OCI-LY3 (cell line): ENCODE results near the gene PDGFC.
A peak's percentile ranks its signal among the peaks of the same experiment; 100 is the strongest.

Experiments
- H2AFZ ChIP-seq: fragments of 200-600, 300-600 bp; shearing (Covaris generic); 2 replicates; pipeline ENCODE4 v1.6.0; 2014; ENCODE audit warnings: antibody characterized with exemption, low read depth, low read length
- H3K27ac ChIP-seq: fragments of 200-600, 300-600 bp; sonication (generic); 2 replicates; pipeline ENCODE4 v1.5.1; 2014; ENCODE audit warnings: mild to moderate bottlenecking, low read length, moderate library complexity, mixed read lengths
- H3K27me3 ChIP-seq: fragments of 200-600, 300-600 bp; sonication (generic); 2 replicates; pipeline ENCODE4 v1.6.1; 2014; ENCODE audit warnings: low read depth, low read length, mixed read lengths
- H3K36me3 ChIP-seq: fragments of 200-600, 300-600 bp; sonication (generic); replicated peaks from 2 replicates; pipeline ENCODE3; 2014; ENCODE audit warnings: low read depth, low read length, mixed read lengths
- H3K4me1 ChIP-seq: fragments of 300-600, 200-600 bp; sonication (generic); 2 replicates; pipeline ENCODE4 v1.6.1; 2014; ENCODE audit warnings: low read length, mixed read lengths
- H3K4me2 ChIP-seq: fragments of 200-600, 300-600 bp; sonication (generic); 2 replicates; pipeline ENCODE4 v1.6.1; 2014; ENCODE audit warnings: low read length, mixed read lengths
- H3K4me3 ChIP-seq: fragments of 300-600, 200-600 bp; sonication (generic); 2 replicates; pipeline ENCODE4 v1.5.1; 2014; ENCODE audit warnings: antibody characterized with exemption, mild to moderate bottlenecking, low read length, moderate library complexity
- H3K79me2 ChIP-seq: fragments of 300-600, 200-600 bp; shearing (Covaris generic); 2 replicates; pipeline ENCODE4 v1.6.1; 2014; ENCODE audit warnings: mild to moderate bottlenecking, low read length, mixed read lengths
- H3K9ac ChIP-seq: fragments of 300-600, 200-600 bp; shearing (Covaris generic); 2 replicates; pipeline ENCODE4 v1.6.0; 2014; ENCODE audit warnings: mild to moderate bottlenecking, low read length, moderate library complexity
- H3K9me3 ChIP-seq: fragments of 200-600, 300-600 bp; shearing (Covaris generic); 2 replicates; pipeline ENCODE4 v1.6.1; 2014; ENCODE audit warnings: low read length, mixed read lengths; ENCODE audit not compliant: insufficient read depth
- H4K20me1 ChIP-seq: fragments of 200-600, 300-600 bp; sonication (generic); 2 replicates; pipeline ENCODE4 v1.6.1; 2016; ENCODE audit warnings: low read length, mixed read lengths; ENCODE audit not compliant: insufficient read depth
- CTCF ChIP-seq: fragments of 200-600, 300-600 bp; sonication (generic); IDR thresholded peaks from 2 replicates; pipeline ENCODE4 v1.5.1; 2014; ENCODE audit warnings: antibody characterized with exemption, low read length, low read depth
- EZH2phosphoT487 ChIP-seq: fragments of 200-600 bp; shearing (Covaris generic); IDR thresholded peaks from 2 replicates; pipeline ENCODE4 v1.6.1; 2018; ENCODE audit warnings: antibody characterized with exemption, mixed run types, low read depth

The PDGFC gene

DNA sequence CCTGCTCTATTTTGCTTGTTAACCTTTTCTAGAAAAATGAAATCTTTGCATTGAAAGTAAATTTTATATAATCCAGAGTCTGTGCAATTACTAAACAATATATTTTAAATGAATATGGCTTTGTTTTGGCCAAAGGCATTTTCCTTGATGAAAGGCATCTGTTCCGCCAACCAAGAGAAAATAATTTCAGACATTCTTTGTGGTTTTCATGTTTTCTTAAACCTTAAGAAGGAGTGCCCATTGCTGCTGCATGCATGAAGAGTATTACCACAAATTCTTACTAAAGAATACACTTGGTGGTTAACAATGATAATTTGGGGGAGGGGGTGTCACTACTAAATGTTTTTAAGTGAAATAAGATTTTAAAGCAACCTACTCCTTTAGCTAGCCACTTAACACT, 2.7 kb upstream of the PDGFC start:
- no peaks in the 10 kb centered on the region for H3K79me2 ChIP-seq
- peaks cover 9% of the 10 kb centered on the region for H3K4me1 ChIP-seq
- H4K20me1 ChIP-seq: no peaks in the 10 kb centered on the region
- H2AFZ ChIP-seq: no peak overlapping the region
- H3K4me3 ChIP-seq: no peak overlapping the region
- TF ChIP-seq CTCF (no peak), EZH2phosphoT487 (no peak)
- no peaks in the 10 kb centered on the region for H3K9me3 ChIP-seq
- no peak overlapping the region for H3K4me2 ChIP-seq
- no peak overlapping the region for H3K27ac ChIP-seq
- no peaks in the 10 kb centered on the region for H3K36me3 ChIP-seq
- no peaks in the 10 kb centered on the region for H3K27me3 ChIP-seq
- H3K9ac ChIP-seq: no peak overlapping the region

DNA sequence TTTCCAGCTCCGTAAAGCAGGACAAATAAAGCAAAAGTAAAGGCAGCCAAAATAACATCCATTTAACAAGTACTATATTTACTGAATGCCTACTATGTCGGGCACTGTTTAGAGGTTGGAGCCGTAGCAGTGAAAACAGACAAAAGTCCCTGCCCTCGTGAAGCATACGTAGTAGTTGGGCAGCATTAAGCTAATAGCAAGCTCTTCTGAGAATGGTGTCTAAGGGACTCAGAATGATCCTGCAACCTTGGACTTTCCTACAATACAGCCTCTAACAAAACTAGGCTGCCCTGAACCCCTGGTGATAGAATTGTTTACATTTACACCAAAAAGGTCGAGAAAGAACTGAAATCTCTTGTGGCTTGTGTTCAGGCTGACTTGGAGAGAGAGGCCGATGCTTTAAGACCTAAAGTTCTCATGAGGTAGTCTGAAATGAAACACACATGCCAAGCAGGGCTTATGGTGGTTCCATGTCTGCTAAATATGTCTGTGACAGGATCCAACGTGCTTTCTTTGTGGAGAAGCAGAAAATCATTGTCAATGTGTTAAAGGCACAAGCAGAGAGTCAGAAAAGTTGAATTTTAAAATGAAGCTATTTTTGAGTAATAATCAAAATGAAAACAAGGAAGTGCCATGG, 898 bp upstream of the PDGFC start:
- Histone ChIP-seq H3K9me3 (no peaks in the 10 kb centered on the region), H3K9ac (no peak overlapping the region), H3K27ac (no peak overlapping the region), H3K27me3 (no peaks in the 10 kb centered on the region), H3K4me1 (peaks cover 17% of the 10 kb centered on the region), H3K36me3 (peaks cover 1% of the 10 kb centered on the region), H3K4me2 (peak overlapping the region; percentile 21), H4K20me1 (no peaks in the 10 kb centered on the region), H3K79me2 (no peaks in the 10 kb centered on the region), H3K4me3 (no peak overlapping the region), H2AFZ (peak overlapping the region; percentile 57)
- no peak for TF ChIP-seq CTCF
- TF ChIP-seq EZH2phosphoT487: no peak

- H3K4me3 ChIP-seq: no peak overlapping the region
- H3K4me1 ChIP-seq: peaks cover 17% of the 10 kb centered on the region
- no peaks in the 10 kb centered on the region for H3K9me3 ChIP-seq
- H3K27me3 ChIP-seq: no peaks in the 10 kb centered on the region
- no peak overlapping the region for H3K9ac ChIP-seq
- H3K4me2 ChIP-seq: no peak overlapping the region
- H3K36me3 ChIP-seq: peaks cover 3% of the 10 kb centered on the region
- no peaks in the 10 kb centered on the region for H3K79me2 ChIP-seq
- no peak overlapping the region for H2AFZ ChIP-seq
- TF ChIP-seq EZH2phosphoT487 (no peak), CTCF (no peak)
- no peaks in the 10 kb centered on the region for H4K20me1 ChIP-seq
- no peak overlapping the region for H3K27ac ChIP-seq
Measured at GRCh38 chr4:156971165-156971675, 379 bp downstream of the PDGFC start.

DNA sequence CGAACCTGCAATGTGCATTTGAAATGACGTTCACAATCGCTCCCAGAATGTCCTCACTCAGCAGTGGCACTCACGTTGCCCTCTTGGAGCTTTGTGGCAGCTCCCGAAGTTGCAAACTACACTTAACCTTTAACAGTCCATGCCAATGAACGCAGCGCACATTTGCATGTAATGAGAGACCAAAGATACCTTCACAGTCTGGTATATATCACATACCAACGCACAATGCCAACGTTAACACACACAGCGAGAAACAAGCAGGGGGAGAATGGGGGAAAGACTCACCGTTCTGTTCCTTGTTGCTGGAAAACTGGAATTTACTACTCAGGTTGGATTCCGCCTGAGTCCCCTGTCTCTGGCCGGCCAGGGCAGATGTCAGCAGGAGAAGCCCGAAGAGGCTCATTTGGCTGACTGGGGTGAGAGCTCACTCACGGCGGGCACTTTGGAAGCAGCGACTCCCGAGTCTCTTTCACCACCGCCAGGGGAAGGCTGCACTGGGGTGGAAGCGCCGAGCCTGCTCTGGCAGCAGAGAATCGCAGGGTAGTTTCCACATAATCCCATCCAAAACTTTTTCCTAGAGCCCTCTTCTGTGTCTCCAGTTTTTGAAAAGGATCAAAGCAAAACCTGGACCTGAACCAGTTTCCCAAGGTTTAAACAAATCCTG, 966 bp downstream of the PDGFC start:
- H2AFZ ChIP-seq: no peak overlapping the region
- peaks cover 17% of the 10 kb centered on the region for H3K4me1 ChIP-seq
- no peaks in the 10 kb centered on the region for H3K79me2 ChIP-seq
- H4K20me1 ChIP-seq: no peaks in the 10 kb centered on the region
- no peak overlapping the region for H3K27ac ChIP-seq
- TF ChIP-seq EZH2phosphoT487: no peak
- TF ChIP-seq CTCF: no peak
- no peak overlapping the region for H3K4me3 ChIP-seq
- no peaks in the 10 kb centered on the region for H3K27me3 ChIP-seq
- H3K9ac ChIP-seq: no peak overlapping the region
- peaks cover 3% of the 10 kb centered on the region for H3K36me3 ChIP-seq
- H3K9me3 ChIP-seq: no peaks in the 10 kb centered on the region
- H3K4me2 ChIP-seq: no peak overlapping the region
